GM12875 (cell line): ENCODE results near the gene CDR2L.
"Not testable (repeated sequence)": the region's sequence is repeated elsewhere in the genome, so short reads cannot be mapped to it uniquely, and the experiment has no call there.

ENCODE experiments used
- H3K4me3 ChIP-seq: one replicate; pipeline ENCODE4 v1.5.1; 2011; ENCODE audit warnings: low read depth, low read length, control low read depth
- TF ChIP-seq, protein P1 (sequence below): IDR thresholded peaks from 2 replicates; pipeline ENCODE4 v1.5.1; 2011; ENCODE audit warnings: low read depth, mild to moderate bottlenecking, control low read depth, inconsistent platforms, low read length, moderate library complexity, borderline replicate concordance; ENCODE audit not compliant: insufficient read depth

The CDR2L gene

DNA sequence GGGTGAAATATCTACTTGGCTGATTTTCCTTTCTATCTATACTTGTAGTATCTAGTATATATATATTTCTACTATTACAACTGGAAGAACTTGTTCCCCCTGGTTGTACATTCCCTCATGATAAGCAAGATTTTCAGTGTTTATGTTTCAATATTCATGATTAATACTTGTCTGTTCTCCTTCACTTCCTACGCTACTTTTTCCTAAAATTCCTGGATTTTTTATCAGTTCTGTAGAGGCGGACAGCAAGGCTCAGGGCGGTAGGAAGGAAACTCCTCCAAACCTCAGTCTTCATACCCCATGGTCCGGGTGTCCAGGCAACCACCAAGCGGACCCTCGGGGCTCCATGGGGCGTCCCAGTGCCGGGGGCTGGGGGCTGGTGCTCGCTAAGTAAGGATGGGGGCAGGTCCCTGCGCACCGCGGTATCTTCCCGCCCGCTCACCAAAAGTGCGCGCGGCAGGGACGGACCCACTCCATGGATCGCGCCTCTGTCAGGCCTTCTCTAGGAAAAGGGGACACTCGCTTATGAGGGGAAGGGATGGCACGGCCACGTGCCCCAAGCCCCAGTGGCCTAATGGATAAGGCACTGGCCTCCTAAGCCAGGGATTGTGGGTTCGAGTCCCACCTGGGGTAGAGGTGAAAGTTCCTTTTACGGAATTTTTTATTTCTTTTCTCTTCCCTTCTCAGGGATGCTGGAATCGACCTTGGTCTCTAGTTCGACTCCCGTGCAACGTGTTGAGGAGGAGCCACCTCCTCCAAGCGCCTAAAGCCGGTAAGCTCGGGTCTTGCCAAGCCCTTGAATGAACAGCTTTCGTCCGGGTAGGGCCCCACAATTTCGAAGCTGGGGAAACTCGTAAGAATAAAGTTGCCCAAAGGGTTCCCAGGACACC, 46.2 kb downstream of the CDR2L start:
- peak overlapping the region; percentile 69 for H3K4me3 ChIP-seq
- TF ChIP-seq, protein P1, sequence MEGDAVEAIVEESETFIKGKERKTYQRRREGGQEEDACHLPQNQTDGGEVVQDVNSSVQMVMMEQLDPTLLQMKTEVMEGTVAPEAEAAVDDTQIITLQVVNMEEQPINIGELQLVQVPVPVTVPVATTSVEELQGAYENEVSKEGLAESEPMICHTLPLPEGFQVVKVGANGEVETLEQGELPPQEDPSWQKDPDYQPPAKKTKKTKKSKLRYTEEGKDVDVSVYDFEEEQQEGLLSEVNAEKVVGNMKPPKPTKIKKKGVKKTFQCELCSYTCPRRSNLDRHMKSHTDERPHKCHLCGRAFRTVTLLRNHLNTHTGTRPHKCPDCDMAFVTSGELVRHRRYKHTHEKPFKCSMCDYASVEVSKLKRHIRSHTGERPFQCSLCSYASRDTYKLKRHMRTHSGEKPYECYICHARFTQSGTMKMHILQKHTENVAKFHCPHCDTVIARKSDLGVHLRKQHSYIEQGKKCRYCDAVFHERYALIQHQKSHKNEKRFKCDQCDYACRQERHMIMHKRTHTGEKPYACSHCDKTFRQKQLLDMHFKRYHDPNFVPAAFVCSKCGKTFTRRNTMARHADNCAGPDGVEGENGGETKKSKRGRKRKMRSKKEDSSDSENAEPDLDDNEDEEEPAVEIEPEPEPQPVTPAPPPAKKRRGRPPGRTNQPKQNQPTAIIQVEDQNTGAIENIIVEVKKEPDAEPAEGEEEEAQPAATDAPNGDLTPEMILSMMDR = no peak

DNA sequence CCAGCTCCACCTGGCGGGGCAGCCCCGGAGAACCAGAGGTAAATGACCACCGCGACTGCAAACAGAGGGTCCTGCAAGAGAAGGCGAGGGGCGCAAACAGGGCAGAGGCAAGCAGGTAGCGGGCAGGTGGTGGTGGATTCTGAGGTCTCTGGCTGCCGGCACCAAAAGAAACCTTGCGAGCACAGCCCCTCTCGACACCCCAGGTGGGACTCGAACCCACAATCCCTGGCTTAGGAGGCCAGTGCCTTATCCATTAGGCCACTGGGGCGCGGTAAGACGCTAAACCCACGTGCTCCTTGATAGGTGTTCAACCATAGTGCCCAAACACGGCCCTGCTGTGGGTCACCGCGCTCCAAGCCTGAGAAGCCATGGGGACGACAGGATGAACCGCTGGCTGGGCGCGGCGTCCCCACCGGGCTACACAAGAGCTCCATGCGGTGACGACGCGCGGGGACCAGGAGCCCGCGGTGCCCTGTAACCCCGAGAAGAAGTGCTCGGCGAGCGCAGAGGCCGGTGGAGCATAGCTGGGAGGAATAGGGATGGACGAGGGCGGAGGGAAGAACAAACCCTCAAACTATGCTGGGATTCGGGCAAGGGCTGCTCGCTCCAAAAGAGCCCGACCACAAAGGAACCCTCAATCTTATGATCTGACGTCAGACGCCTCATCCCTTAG, 46.9 kb downstream of the CDR2L start:
- peak overlapping the region; percentile 69 for H3K4me3 ChIP-seq
- TF ChIP-seq, protein P1 = no peak

DNA sequence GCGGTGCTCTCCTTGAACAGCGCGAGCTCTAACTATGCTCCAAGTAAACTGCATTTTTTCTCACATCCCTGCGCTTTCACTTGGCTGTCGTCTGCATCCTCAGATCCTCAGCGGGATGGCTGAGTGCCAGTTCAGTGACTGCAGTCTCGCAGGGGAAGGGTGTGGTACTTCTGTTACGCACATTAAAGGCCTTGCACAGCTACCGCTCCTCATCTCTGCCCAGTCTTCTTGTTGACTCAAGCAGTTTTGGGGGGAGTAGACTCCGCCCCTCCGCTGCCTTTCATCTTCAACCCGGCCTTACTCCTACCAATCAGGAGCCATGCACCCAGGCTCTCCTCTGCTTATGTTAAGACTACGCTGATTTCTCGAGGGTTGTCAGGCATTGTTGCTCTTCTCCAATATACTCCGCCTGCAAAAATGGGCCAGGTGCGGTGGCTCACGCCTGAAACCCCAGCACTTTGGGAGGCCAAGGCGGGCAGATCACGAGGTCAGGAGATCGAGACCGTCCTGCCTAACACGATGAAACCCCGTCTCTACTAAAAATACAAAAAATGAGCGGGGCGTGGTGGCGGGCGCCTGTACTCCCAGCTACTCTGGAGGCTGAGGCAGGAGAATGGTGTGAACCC, 49.3 kb downstream of the CDR2L start:
- TF ChIP-seq, protein P1 = no peak
- no peak overlapping the region for H3K4me3 ChIP-seq

DNA sequence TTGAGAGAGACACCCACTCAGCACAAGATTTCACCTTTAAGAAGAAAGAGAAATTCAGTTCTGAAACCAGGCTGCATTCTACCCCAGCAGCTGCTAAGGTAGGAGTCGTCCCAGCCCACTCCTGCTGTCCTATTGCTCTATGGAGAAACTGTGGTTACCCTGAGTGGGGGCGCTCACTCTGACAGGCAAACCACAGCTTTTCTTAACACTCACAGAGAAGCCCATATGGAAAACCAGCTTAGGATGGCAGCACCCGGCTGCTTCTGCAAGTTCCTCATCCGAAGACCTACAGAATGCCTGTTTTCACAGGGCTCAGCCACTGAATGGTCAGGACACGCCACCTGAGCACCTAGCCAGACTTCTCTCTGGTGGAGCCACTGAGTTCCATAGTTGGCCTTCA, 51.8 kb downstream of the CDR2L start:
- TF ChIP-seq, protein P1 = no peak

DNA sequence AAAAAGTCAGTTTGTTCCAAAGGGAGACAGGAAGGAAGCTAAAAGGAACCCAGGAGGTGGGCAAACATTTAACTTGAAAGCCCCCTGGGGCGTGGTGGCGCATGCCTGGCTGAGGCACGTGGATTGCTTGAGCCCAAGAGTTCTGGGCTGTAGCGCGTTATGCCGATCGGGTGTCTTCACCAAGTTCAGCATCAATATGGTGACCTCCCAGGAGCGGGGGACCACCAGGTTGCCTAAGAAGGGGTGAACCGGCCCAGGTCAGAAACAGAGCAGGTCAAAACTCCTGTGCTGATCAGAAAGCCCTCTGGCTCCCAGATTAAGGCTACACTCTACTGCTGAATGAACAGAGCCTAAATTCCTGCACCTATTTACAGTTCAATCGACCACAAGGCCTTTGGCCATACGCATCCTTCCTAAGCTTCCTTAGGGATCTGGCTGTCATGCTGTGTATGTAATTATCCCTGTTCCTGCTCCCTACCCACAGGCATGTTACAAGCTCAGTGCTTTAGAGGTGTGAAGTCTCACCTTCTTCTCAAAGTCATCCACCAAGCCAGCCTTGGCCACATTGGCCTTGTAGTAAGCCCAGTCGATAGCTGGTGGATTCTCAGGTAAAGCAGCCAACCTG, 54.3 kb downstream of the CDR2L start:
- TF ChIP-seq, protein P1 = no peak
- no peak overlapping the region for H3K4me3 ChIP-seq

More for the DNA sequence above, 51.8 kb downstream of the CDR2L start:
- H3K4me3 ChIP-seq = no peak overlapping the region

DNA sequence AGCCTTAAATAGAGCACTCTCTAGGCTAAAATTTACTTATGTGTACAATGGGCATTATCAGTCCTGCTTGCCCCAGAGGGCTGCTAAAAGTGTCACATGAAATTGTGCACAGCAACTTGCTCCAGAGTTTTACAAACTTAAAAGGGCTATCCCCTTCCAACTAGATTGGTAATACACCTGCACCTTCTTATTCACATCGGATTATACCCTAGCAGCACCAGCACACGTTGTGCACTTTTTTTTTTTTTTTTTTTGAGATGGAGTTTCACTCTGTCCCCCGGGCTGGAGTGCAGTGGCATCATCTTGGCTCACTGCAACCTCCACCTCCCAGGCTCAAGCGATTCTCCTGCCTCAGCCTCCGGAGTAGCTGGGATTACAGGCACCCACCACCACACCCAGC, 56.4 kb downstream of the CDR2L start:
- H3K4me3 ChIP-seq = not testable (repeated sequence)

DNA sequence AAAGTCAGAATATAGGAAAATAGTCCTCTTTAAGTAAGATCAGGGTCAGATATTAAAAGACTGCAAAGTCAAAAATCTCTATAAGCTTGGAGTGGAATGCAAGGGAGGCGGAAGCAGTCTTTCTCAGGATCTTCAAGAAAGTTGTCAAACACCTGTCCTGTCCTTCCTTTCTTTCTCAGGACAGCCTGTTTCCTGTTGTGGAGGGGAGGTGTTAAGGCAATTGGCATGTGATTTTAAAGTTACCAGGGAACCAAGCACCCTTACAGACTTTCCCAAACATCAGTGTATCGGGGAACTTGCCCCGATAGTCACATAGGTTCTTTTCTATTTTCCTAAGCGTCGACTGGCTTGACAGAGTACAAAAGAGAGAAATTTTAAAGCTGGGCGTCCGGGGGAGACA, 57.3 kb downstream of the CDR2L start:
- TF ChIP-seq, protein P1 = no peak

DNA sequence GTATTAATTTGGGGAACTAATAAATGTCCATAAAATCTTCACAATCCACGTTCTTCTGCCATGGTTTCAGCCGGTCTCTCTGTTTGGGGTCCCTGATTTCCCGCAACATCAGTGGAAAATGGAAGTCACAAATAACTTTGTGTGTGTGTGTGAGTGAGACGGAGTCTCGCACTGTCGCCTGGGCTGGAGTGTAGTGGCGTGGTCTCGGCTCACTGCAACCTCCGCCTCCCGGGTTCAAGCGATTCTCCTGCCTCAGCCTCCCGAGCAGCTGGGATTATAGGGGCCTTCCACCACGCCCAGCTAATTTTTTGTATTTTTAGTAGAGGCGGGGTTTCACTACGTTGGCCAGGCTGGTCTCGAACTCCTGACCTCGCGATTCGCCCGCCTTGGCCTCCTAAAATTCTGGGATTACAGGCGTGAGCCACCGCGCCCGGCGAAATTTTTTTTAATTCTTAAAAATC, 58.5 kb downstream of the CDR2L start:
- peak overlapping the region; percentile 99 for H3K4me3 ChIP-seq

More for the DNA sequence above, 57.3 kb downstream of the CDR2L start:
- no peak overlapping the region for H3K4me3 ChIP-seq
